ENCODE results near the gene SPINT1. TPM values are rescaled to one million over a fixed set of nuclear protein-coding genes. Genes with fewer than 3 reads are reported as not detected.

Gene SPINT1
- total and polyA plus RNA-seq, 4 donors = 1.2 to 2.6 (median 1.9) TPM

- Histone ChIP-seq H3K4me1 (ENCODE audit: control insufficient read depth in 4 of 4, insufficient read depth in 4 of 4, low read length in 3 of 4) (peaks cover 2 to 13% (median 7%) of the 10 kb centered on the region in 4 donors), H3K4me3 (ENCODE audit: low read depth in 1 of 3, low read length in 3 of 3) (no peak overlapping the region), H3K36me3 (ENCODE audit: control insufficient read depth in 4 of 4, insufficient read depth in 3 of 4, low read depth in 1 of 4, low read length in 3 of 4) (no peaks in the 10 kb centered on the region), H3K9me3 (ENCODE audit: control insufficient read depth in 4 of 4, low read length in 3 of 4) (no peaks in the 10 kb centered on the region), H3K9ac (ENCODE audit: low read depth in 1 of 2, low read length in 2 of 2) (no peak overlapping the region), H3K27ac (ENCODE audit: low read depth in 1 of 2, low read length in 2 of 2) (no peak overlapping the region), H3K27me3 (ENCODE audit: control insufficient read depth in 4 of 4, insufficient read depth in 4 of 4, low read length in 3 of 4) (peaks cover 0 to 3% (median 0%) of the 10 kb centered on the region in 4 donors)
- DNase-seq (ENCODE audit: low spot score) = no peak
- TF ChIP-seq MAX (IDR thresholded peaks at IDR 0.05) (no peak), SP1 (IDR thresholded peaks at IDR 0.05) (no peak), RAD21 (IDR thresholded peaks at IDR 0.05) (no peak), EGR1 (IDR thresholded peaks at IDR 0.05; ENCODE audit: low read depth in 2 of 2) (no peak), GABPA (IDR thresholded peaks at IDR 0.05 in 1 of 2, conservative IDR thresholded peaks at IDR 0.05 in 1 of 2) (no peak), FOXA2 (IDR thresholded peaks at IDR 0.05) (no peak), YY1 (IDR thresholded peaks at IDR 0.05) (no peak), ZBTB33 (IDR thresholded peaks at IDR 0.05) (no peak), ATF3 (IDR thresholded peaks at IDR 0.05) (no peak), REST (IDR thresholded peaks at IDR 0.05) (no peak), JUND (IDR thresholded peaks at IDR 0.05) (no peak), TAF1 (conservative IDR thresholded peaks at IDR 0.05) (no peak), HNF4A (conservative IDR thresholded peaks at IDR 0.05) (no peak), RXRA (IDR thresholded peaks at IDR 0.05) (no peak), HNF4G (IDR thresholded peaks at IDR 0.05) (no peak), FOXA1 (IDR thresholded peaks at IDR 0.05) (no peak), NR2F2 (IDR thresholded peaks at IDR 0.05) (no peak)
- WGBS = 93% methylated on average over 6 of the region's 6 CpGs
Observed at GRCh38 chr15:40875991-40876730, 32.3 kb downstream of the SPINT1 start.

- Histone ChIP-seq H3K4me3 (ENCODE audit: low read depth in 1 of 3, low read length in 3 of 3) (no peak overlapping the region), H3K27ac (ENCODE audit: low read depth in 1 of 2, low read length in 2 of 2) (no peak overlapping the region), H3K9me3 (ENCODE audit: control insufficient read depth in 4 of 4, low read length in 3 of 4) (no peaks in the 10 kb centered on the region), H3K36me3 (ENCODE audit: control insufficient read depth in 4 of 4, insufficient read depth in 3 of 4, low read depth in 1 of 4, low read length in 3 of 4) (no peaks in the 10 kb centered on the region), H3K9ac (ENCODE audit: low read depth in 1 of 2, low read length in 2 of 2) (no peak overlapping the region), H3K27me3 (ENCODE audit: control insufficient read depth in 4 of 4, insufficient read depth in 4 of 4, low read length in 3 of 4) (peaks cover 0 to 3% (median 0%) of the 10 kb centered on the region in 4 donors), H3K4me1 (ENCODE audit: control insufficient read depth in 4 of 4, insufficient read depth in 4 of 4, low read length in 3 of 4) (peaks cover 2 to 13% (median 7%) of the 10 kb centered on the region in 4 donors)
- no peak for DNase-seq (ENCODE audit: low spot score)
- 70% methylated on average over 2 of the region's 2 CpGs for WGBS
- TF ChIP-seq ATF3 (IDR thresholded peaks at IDR 0.05) (no peak), NR2F2 (IDR thresholded peaks at IDR 0.05) (no peak), FOXA1 (IDR thresholded peaks at IDR 0.05) (no peak), GABPA (IDR thresholded peaks at IDR 0.05 in 1 of 2, conservative IDR thresholded peaks at IDR 0.05 in 1 of 2) (no peak), CTCF (IDR thresholded peaks at IDR 0.05; ENCODE audit: low read depth, low read length, missing input control) (no peak), HNF4G (IDR thresholded peaks at IDR 0.05) (no peak), SP1 (IDR thresholded peaks at IDR 0.05) (no peak), YY1 (IDR thresholded peaks at IDR 0.05) (no peak)
Observed at GRCh38 chr15:40877694-40878093, 33.8 kb downstream of the SPINT1 start.

Data from liver (tissue), 9 donors.